Fibroblast of skin of back (primary cell): Measurements from ENCODE around the gene TRDN.
"Not testable (repeated sequence)": the region's sequence is repeated elsewhere in the genome, so short reads cannot be mapped to it uniquely, and the experiment has no call there.

ENCODE experiments used
- DNase-seq: peaks from one replicate; pipeline ENCODE4 v3.0.0-alpha.2; 2013

The TRDN gene

GRCh38 chr6:123276546-123276980 lies 360.2 kb downstream of the TRDN start:
- DNase-seq, result no peak

- DNase-seq, result no peak
These were observed 372.8 kb downstream of the TRDN start for GRCh38 chr6:123263981-123264380.

- DNase-seq, result no peak
These were observed 396.1 kb downstream of the TRDN start for GRCh38 chr6:123240626-123241025.

- DNase-seq, result no peak
These were observed 403.4 kb downstream of the TRDN start for GRCh38 chr6:123233336-123233735.

- not testable (repeated sequence) for DNase-seq
These were observed 409.0 kb downstream of the TRDN start for GRCh38 chr6:123227789-123228188.

- no peak for DNase-seq
These were observed 410.4 kb downstream of the TRDN start for GRCh38 chr6:123226398-123226797.

- no peak for DNase-seq
These were observed 412.7 kb downstream of the TRDN start for GRCh38 chr6:123224077-123224476.

- no peak for DNase-seq
These were observed 413.3 kb downstream of the TRDN start for GRCh38 chr6:123223461-123223860.

GRCh38 chr6:123215211-123215610 lies 421.5 kb downstream of the TRDN start:
- no peak for DNase-seq

GRCh38 chr6:123214433-123214832 lies 422.3 kb downstream of the TRDN start:
- no peak for DNase-seq

- no peak for DNase-seq
These were observed 422.8 kb downstream of the TRDN start for GRCh38 chr6:123213921-123214320.

GRCh38 chr6:123211777-123212545 lies 424.8 kb downstream of the TRDN start:
- DNase-seq, result no peak

- DNase-seq, result no peak
These were observed 426.1 kb downstream of the TRDN start for GRCh38 chr6:123210645-123211044.

- DNase-seq, result no peak
These were observed 428.7 kb downstream of the TRDN start for GRCh38 chr6:123207967-123208510.

GRCh38 chr6:123203928-123204327 lies 432.8 kb downstream of the TRDN start:
- DNase-seq, result no peak

GRCh38 chr6:123201869-123202372 lies 434.8 kb downstream of the TRDN start:
- no peak for DNase-seq

- no peak for DNase-seq
These were observed 443.5 kb downstream of the TRDN start for GRCh38 chr6:123193298-123193697.

GRCh38 chr6:123189816-123190215 lies 446.9 kb downstream of the TRDN start:
- no peak for DNase-seq

- DNase-seq, result no peak
These were observed 453.8 kb downstream of the TRDN start for GRCh38 chr6:123182998-123183397.

GRCh38 chr6:123176706-123177105 lies 460.0 kb downstream of the TRDN start:
- no peak for DNase-seq

- no peak for DNase-seq
These were observed 465.2 kb downstream of the TRDN start for GRCh38 chr6:123171341-123172115.

GRCh38 chr6:123169774-123170095 lies 467.0 kb downstream of the TRDN start:
- DNase-seq, result no peak
